OCI-LY3 (cell line): Measurements from ENCODE around the gene GGTA1.

Source experiments
- CTCF ChIP-seq: fragments of 200-600, 300-600 bp; sonication (generic); IDR thresholded peaks from 2 replicates; pipeline ENCODE4 v1.5.1; 2014; ENCODE audit warnings: antibody characterized with exemption, low read length, low read depth
- EZH2phosphoT487 ChIP-seq: fragments of 200-600 bp; shearing (Covaris generic); IDR thresholded peaks from 2 replicates; pipeline ENCODE4 v1.6.1; 2018; ENCODE audit warnings: antibody characterized with exemption, mixed run types, low read depth

GRCh38 chr9:121503444-121503843, 3.8 kb upstream of the GGTA1 start:
- TF ChIP-seq CTCF, result no peak
- TF ChIP-seq EZH2phosphoT487, result no peak
